C4-2B (cell line): ENCODE data around the gene PAQR4.

ENCODE experiments used
- CTCF ChIP-seq: fragments of 450-650 bp; conservative IDR thresholded peaks from 2 replicates; pipeline ENCODE4 v1.5.1; 2017; ENCODE audit warnings: mild to moderate bottlenecking
- ZFX ChIP-seq: fragments of 450-650 bp; IDR thresholded peaks from 2 replicates; pipeline ENCODE4 v1.6.1; 2017

- TF ChIP-seq CTCF (no peak), ZFX (no peak)
Measured at GRCh38 chr16:2933701-2934100, 35.4 kb upstream of the PAQR4 start.
